Astrocyte (in vitro differentiated cells and primary cell): ENCODE measurements around the gene TRAK1. TPM values are rescaled to one million over a fixed set of nuclear protein-coding genes. Genes with fewer than 3 reads are reported as not detected.

Source experiments
- DNase-seq: peaks from one replicate; pipeline ENCODE4 v3.0.0-alpha.2; 2010; ENCODE audit warnings: low read depth
- FAIRE-seq: peaks from 2 replicates; lab custom pipeline; 2011; peaks lifted over from hg19 to GRCh38; lab: Jason Lieb, UNC
- H2AFZ ChIP-seq: 2 replicates; pipeline ENCODE4 v1.6.0; 2012; ENCODE audit warnings: low read depth, low read length, inconsistent platforms
- H3K27ac ChIP-seq: 2 replicates; pipeline ENCODE4 v1.5.1; 2011; ENCODE audit warnings: low read depth, low read length, inconsistent platforms
- H3K27me3 ChIP-seq: 2 replicates; pipeline ENCODE4 v1.6.0; 2011; ENCODE audit warnings: low read length, inconsistent platforms; ENCODE audit not compliant: insufficient read depth
- H3K36me3 ChIP-seq: 2 replicates; pipeline ENCODE4 v1.5.1; 2011; ENCODE audit warnings: low read length, inconsistent platforms; ENCODE audit not compliant: insufficient read depth
- H3K4me1 ChIP-seq: 2 replicates; pipeline ENCODE4 v1.5.1; 2011; ENCODE audit warnings: low read length, inconsistent platforms; ENCODE audit not compliant: insufficient read depth
- H3K4me2 ChIP-seq: 2 replicates; pipeline ENCODE4 v1.6.0; 2012; ENCODE audit warnings: low read length, inconsistent platforms
- H3K4me3 ChIP-seq: 2 replicates; pipeline ENCODE4 v1.5.1; 2011; ENCODE audit warnings: low read depth, mild to moderate bottlenecking, low read length, inconsistent platforms; ENCODE audit not compliant: insufficient read depth
- H3K79me2 ChIP-seq: 2 replicates; pipeline ENCODE4 v1.6.0; 2012; ENCODE audit warnings: mild to moderate bottlenecking, low read length, inconsistent platforms; ENCODE audit not compliant: insufficient read depth
- H3K9ac ChIP-seq: 2 replicates; pipeline ENCODE4 v1.6.0; 2012; ENCODE audit warnings: mild to moderate bottlenecking, low read length, inconsistent platforms
- H3K9me3 ChIP-seq: 2 replicates; pipeline ENCODE4 v1.5.1; 2012; ENCODE audit warnings: low read depth, mild to moderate bottlenecking, low read length, inconsistent platforms; ENCODE audit not compliant: insufficient read depth
- H4K20me1 ChIP-seq: 2 replicates; pipeline ENCODE4 v1.6.0; 2012; ENCODE audit warnings: low read length, inconsistent platforms; ENCODE audit not compliant: insufficient read depth
- H3K27ac Mint-ChIP-seq: one replicate; pipeline ENCODE4 v1.8.0; 2021; ENCODE audit warnings: mild to moderate bottlenecking, mixed read lengths; ENCODE audit not compliant: unreplicated experiment
- H3K27me3 Mint-ChIP-seq: one replicate; pipeline ENCODE4 v1.8.0; 2021; ENCODE audit warnings: low read depth, mixed read lengths; ENCODE audit not compliant: unreplicated experiment
- H3K36me3 Mint-ChIP-seq: one replicate; pipeline ENCODE4 v1.8.0; 2021; ENCODE audit warnings: low read depth, mixed read lengths; ENCODE audit not compliant: unreplicated experiment
- H3K4me1 Mint-ChIP-seq: one replicate; pipeline ENCODE4 v1.8.0; 2021; ENCODE audit warnings: low read depth, mixed read lengths; ENCODE audit not compliant: unreplicated experiment
- H3K4me3 Mint-ChIP-seq: one replicate; pipeline ENCODE4 v1.8.0; 2021; ENCODE audit warnings: mild to moderate bottlenecking, moderate library complexity, mixed read lengths; ENCODE audit not compliant: unreplicated experiment
- H3K9me3 Mint-ChIP-seq: one replicate; pipeline ENCODE4 v1.8.0; 2021; ENCODE audit warnings: mild to moderate bottlenecking, mixed read lengths; ENCODE audit not compliant: unreplicated experiment
- EZH2 ChIP-seq: IDR thresholded peaks from 2 replicates; pipeline ENCODE4 v1.6.1; 2012; ENCODE audit warnings: mild to moderate bottlenecking, low read length, inconsistent platforms; ENCODE audit not compliant: insufficient read depth
- total RNA-seq: library from RNA; stranded (reverse); gene quantifications from 2 replicates; pipeline ENCODE4 v1.2.1, GENCODE V29; 2021
- TF ChIP-seq, protein P1 (sequence below): IDR thresholded peaks from 2 replicates; pipeline ENCODE4 v1.5.1; 2011; ENCODE audit warnings: low read depth, mild to moderate bottlenecking, inconsistent platforms, low read length, moderate library complexity; ENCODE audit not compliant: insufficient read depth

TRAK1 gene
- total RNA-seq, 1 donor from 2014 or later, result 56.2 TPM

- no peak for FAIRE-seq
- H3K27me3 Mint-ChIP-seq, result no peaks in the 10 kb centered on the region
- H3K4me3 ChIP-seq, result no peak overlapping the region
- H3K9ac ChIP-seq, result no peak overlapping the region
- no peak overlapping the region for H2AFZ ChIP-seq
- no peak overlapping the region for H3K27ac ChIP-seq
- no peaks in the 10 kb centered on the region for H3K9me3 ChIP-seq
- no peaks in the 10 kb centered on the region for H3K36me3 ChIP-seq
- no peaks in the 10 kb centered on the region for H4K20me1 ChIP-seq
- no peaks in the 10 kb centered on the region for H3K79me2 ChIP-seq
- no peaks in the 10 kb centered on the region for H3K9me3 Mint-ChIP-seq
- peaks cover 16% of the 10 kb centered on the region for H3K36me3 Mint-ChIP-seq
- H3K4me1 Mint-ChIP-seq, result peaks cover 2% of the 10 kb centered on the region
- H3K4me1 ChIP-seq, result no peaks in the 10 kb centered on the region
- DNase-seq, result no peak
- TF ChIP-seq, protein P1, sequence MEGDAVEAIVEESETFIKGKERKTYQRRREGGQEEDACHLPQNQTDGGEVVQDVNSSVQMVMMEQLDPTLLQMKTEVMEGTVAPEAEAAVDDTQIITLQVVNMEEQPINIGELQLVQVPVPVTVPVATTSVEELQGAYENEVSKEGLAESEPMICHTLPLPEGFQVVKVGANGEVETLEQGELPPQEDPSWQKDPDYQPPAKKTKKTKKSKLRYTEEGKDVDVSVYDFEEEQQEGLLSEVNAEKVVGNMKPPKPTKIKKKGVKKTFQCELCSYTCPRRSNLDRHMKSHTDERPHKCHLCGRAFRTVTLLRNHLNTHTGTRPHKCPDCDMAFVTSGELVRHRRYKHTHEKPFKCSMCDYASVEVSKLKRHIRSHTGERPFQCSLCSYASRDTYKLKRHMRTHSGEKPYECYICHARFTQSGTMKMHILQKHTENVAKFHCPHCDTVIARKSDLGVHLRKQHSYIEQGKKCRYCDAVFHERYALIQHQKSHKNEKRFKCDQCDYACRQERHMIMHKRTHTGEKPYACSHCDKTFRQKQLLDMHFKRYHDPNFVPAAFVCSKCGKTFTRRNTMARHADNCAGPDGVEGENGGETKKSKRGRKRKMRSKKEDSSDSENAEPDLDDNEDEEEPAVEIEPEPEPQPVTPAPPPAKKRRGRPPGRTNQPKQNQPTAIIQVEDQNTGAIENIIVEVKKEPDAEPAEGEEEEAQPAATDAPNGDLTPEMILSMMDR, result no peak
- no peak for TF ChIP-seq EZH2
- H3K4me2 ChIP-seq, result no peak overlapping the region
- H3K27ac Mint-ChIP-seq, result no peak overlapping the region
- H3K4me3 Mint-ChIP-seq, result no peak overlapping the region
- no peaks in the 10 kb centered on the region for H3K27me3 ChIP-seq
Measured at GRCh38 chr3:42224658-42225421, 133.7 kb downstream of the TRAK1 start.

DNA sequence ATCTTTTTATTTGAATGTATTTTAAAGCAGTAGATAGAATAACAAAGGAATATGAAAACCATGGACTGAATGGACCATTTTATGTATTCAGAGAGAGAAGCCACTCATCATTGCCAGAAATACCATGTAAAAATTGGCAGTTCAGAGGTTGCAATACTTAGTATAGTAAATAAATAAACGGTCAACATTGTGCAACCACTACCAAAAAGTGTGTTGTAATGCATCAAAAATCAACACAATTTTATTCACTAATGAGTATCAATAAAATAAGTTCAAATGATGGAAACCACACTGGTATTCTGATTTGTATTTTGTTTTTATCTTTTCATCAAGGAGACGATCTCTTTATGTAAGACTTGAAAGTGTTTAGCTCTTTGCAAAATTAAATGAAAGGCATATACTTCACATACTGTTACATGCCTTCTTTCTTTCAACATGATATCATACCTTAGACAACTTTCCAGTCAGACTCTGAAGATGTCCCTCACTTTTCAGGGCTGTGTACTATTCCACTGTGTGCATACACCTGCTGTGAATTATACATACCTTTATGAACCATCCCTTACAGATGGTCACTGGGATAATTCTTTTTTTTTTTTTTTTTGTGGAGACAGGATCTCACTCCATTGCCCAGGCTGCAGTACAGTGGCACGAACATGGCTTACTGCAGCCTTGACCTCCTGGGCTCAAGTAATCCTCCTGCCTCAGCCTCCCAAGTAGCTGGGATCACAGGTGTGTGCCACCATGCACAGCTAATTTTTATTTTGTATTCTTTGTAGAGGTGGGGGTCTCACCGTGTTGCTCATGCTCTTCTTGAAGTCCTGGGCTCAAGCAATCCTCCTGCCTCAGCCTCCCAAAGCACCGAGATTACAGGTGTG lies 134.6 kb downstream of the TRAK1 start:
- Histone ChIP-seq H3K27me3 (no peaks in the 10 kb centered on the region), H3K36me3 (no peaks in the 10 kb centered on the region), H3K4me1 (no peaks in the 10 kb centered on the region), H3K4me3 (no peak overlapping the region), H4K20me1 (no peaks in the 10 kb centered on the region), H3K9ac (no peak overlapping the region), H3K9me3 (no peaks in the 10 kb centered on the region), H3K27ac (no peak overlapping the region), H3K79me2 (no peaks in the 10 kb centered on the region), H3K4me2 (no peak overlapping the region), H2AFZ (no peak overlapping the region)
- no peak overlapping the region for H3K4me3 Mint-ChIP-seq
- H3K9me3 Mint-ChIP-seq, result no peaks in the 10 kb centered on the region
- H3K27me3 Mint-ChIP-seq, result no peaks in the 10 kb centered on the region
- DNase-seq (no peak), FAIRE-seq (no peak)
- H3K36me3 Mint-ChIP-seq, result peaks cover 13% of the 10 kb centered on the region
- H3K4me1 Mint-ChIP-seq, result peaks cover 2% of the 10 kb centered on the region
- no peak for TF ChIP-seq EZH2
- TF ChIP-seq, protein P1, result no peak
- H3K27ac Mint-ChIP-seq, result no peak overlapping the region
